ENCODE data around the gene CISD3.

DNA sequence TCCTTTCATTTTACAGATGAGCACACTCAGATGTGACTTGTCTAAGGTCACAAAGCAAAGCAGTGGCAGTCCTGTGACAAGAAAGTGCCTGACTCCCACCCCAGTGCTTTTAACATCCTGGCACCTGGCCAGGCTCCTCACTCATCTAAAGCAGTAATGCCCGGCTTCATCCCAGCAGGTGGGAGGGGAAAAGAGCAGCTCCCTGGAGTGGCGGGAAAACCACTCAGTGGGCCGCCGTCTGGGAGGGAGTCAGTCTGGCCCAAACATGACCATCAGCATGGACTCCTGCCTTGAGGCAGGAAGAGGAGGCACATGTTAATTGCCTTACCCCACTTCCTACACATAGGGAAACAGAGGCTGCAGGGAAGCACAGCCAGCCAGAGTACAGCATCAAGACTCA lies 15.4 kb downstream of the CISD3 start:
- TF ChIP-seq, protein P1, sequence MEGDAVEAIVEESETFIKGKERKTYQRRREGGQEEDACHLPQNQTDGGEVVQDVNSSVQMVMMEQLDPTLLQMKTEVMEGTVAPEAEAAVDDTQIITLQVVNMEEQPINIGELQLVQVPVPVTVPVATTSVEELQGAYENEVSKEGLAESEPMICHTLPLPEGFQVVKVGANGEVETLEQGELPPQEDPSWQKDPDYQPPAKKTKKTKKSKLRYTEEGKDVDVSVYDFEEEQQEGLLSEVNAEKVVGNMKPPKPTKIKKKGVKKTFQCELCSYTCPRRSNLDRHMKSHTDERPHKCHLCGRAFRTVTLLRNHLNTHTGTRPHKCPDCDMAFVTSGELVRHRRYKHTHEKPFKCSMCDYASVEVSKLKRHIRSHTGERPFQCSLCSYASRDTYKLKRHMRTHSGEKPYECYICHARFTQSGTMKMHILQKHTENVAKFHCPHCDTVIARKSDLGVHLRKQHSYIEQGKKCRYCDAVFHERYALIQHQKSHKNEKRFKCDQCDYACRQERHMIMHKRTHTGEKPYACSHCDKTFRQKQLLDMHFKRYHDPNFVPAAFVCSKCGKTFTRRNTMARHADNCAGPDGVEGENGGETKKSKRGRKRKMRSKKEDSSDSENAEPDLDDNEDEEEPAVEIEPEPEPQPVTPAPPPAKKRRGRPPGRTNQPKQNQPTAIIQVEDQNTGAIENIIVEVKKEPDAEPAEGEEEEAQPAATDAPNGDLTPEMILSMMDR (conservative IDR thresholded peaks at IDR 0.05; ENCODE audit: low read depth, low read length): no peak
- no peak for TF ChIP-seq EZH2 (IDR thresholded peaks at IDR 0.05; ENCODE audit: low read length, unreplicated experiment)

All from PC-3 (cell line).